SU-DHL-6 (cell line): ENCODE results near the gene DENND5B.
"Not testable (repeated sequence)": the region's sequence is repeated elsewhere in the genome, so short reads cannot be mapped to it uniquely, and the experiment has no call there.

ENCODE experiments used
- H2AFZ ChIP-seq: fragments of 200-600 bp; sonication (generic); 2 replicates; pipeline ENCODE4 v1.6.1; 2014; ENCODE audit warnings: low read depth, mild to moderate bottlenecking, moderate library complexity, mixed read lengths, antibody characterized with exemption, low read length; ENCODE audit not compliant: severe bottlenecking
- H3F3A ChIP-seq: fragments of 200-600 bp; shearing (Covaris generic); 2 replicates; pipeline ENCODE4 v1.6.0; 2016; ENCODE audit warnings: antibody characterized with exemption, mild to moderate bottlenecking; ENCODE audit not compliant: insufficient read depth
- H3K27ac ChIP-seq: fragments of 200-600 bp; sonication (generic); 2 replicates; pipeline ENCODE4 v1.5.1; 2016; ENCODE audit warnings: low read depth, mild to moderate bottlenecking, low read length, moderate library complexity, mixed read lengths
- H3K27me3 ChIP-seq: fragments of 200-600 bp; sonication (generic), shearing (Covaris generic); 2 replicates; pipeline ENCODE4 v1.6.0; 2014; ENCODE audit warnings: mild to moderate bottlenecking, low read length
- H3K36me3 ChIP-seq: fragments of 200-600 bp; sonication (generic); 2 replicates; pipeline ENCODE4 v1.6.1; 2014; ENCODE audit warnings: mild to moderate bottlenecking, low read length, mixed read lengths
- H3K4me2 ChIP-seq: fragments of 300-600, 200-600 bp; shearing (Covaris generic), sonication (generic); 2 replicates; pipeline ENCODE4 v1.6.0; 2014; ENCODE audit warnings: low read length, low read depth, mild to moderate bottlenecking; ENCODE audit not compliant: poor library complexity, severe bottlenecking
- H3K4me3 ChIP-seq: fragments of 200-600 bp; sonication (generic); 2 replicates; pipeline ENCODE4 v1.5.1; 2014; ENCODE audit warnings: antibody characterized with exemption, low read length, mild to moderate bottlenecking, mixed read lengths; ENCODE audit not compliant: insufficient read depth, poor library complexity, severe bottlenecking
- H3K79me2 ChIP-seq: fragments of 200-600 bp; sonication (generic); 2 replicates; pipeline ENCODE4 v1.6.1; 2014; ENCODE audit warnings: mild to moderate bottlenecking, low read length, moderate library complexity; ENCODE audit not compliant: insufficient read depth
- H3K9ac ChIP-seq: fragments of 200-600 bp; sonication (generic); 2 replicates; pipeline ENCODE4 v1.7.0; 2014; ENCODE audit warnings: mild to moderate bottlenecking, low read length
- H3K9me2 ChIP-seq: fragments of 200-600 bp; sonication (generic); replicated peaks from 2 replicates; pipeline ENCODE4 v1.6.1; 2014; ENCODE audit warnings: low read length; ENCODE audit not compliant: insufficient read depth
- H3K9me3 ChIP-seq: fragments of 200-600 bp; sonication (generic); 2 replicates; pipeline ENCODE4 v1.6.1; 2014; ENCODE audit warnings: low read length, mixed read lengths; ENCODE audit not compliant: insufficient read depth
- H4K20me1 ChIP-seq: fragments of 200-600 bp; sonication (generic); 2 replicates; pipeline ENCODE4 v1.6.1; 2014; ENCODE audit warnings: low read depth, mild to moderate bottlenecking, antibody characterized with exemption, low read length, moderate library complexity, mixed read lengths
- EZH2phosphoT487 ChIP-seq: fragments of 200-600 bp; sonication (generic), shearing (Covaris generic); conservative IDR thresholded peaks from 2 replicates; pipeline ENCODE4 v1.6.1; 2018; ENCODE audit warnings: mild to moderate bottlenecking, antibody characterized with exemption, low read length, moderate library complexity, mixed read lengths
- TF ChIP-seq, protein P1 (sequence below): fragments of 200-600 bp; sonication (generic); IDR thresholded peaks from one replicate; pipeline ENCODE4 v1.5.1; 2017; ENCODE audit warnings: antibody characterized with exemption, mild to moderate bottlenecking, low read length, moderate library complexity; ENCODE audit not compliant: insufficient read depth, poor library complexity, severe bottlenecking

The DENND5B gene

DNA sequence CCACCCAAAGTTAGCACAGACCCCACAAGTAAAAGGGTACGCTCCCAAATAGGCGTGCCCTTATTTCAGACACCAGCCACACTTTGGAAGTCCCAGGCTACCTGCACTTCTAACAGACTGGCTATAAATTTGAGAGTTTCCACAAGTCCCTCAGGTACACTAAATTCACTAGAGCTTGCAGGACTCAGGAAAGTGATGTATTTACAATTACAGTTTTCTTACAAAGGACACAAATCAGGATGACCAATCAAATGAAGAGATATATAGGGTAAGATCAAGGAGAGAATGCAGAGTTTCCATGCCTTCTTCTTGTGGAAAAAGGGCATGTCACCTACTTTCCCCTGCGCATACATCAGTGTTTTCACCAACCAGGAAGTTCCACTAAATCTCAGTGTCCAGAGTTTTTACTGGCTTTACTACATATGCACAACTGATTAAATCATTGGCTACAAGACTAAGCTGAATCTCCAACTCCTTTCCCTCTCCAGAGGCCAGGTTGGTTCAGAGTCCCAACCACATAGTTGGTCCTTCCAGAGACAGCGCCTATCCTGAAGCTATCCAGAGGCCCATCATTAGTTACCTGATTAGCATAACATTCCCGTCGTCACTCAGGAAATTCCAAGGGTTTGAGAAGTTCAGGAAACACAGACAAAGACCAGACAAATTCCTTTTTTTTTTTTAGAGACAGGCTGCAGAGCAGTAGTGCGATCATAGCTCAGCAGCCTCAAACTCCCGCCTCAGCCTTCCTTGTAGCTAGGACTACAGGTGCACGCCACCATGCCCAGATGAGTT lies 84.2 kb downstream of the DENND5B start:
- H3K4me3 ChIP-seq = no peak overlapping the region
- H3K9me3 ChIP-seq = no peaks in the 10 kb centered on the region; the same call in 1 of the 2 replicates
- H3K9ac ChIP-seq = no peak overlapping the region
- H3K79me2 ChIP-seq = peaks cover 43% of the 10 kb centered on the region
- H2AFZ ChIP-seq = no peak overlapping the region
- 0 out of 2 replicates have a peak, but pooled peaks cover 5% of the 10 kb centered on the region for H3F3A ChIP-seq
- no peaks in the 10 kb centered on the region for H3K9me2 ChIP-seq
- no peaks in the 10 kb centered on the region for H4K20me1 ChIP-seq
- no peaks in the 10 kb centered on the region for H3K27me3 ChIP-seq
- H3K27ac ChIP-seq = no peak overlapping the region
- H3K4me2 ChIP-seq = no peak overlapping the region
- TF ChIP-seq EZH2phosphoT487 = no peak
- TF ChIP-seq, protein P1, sequence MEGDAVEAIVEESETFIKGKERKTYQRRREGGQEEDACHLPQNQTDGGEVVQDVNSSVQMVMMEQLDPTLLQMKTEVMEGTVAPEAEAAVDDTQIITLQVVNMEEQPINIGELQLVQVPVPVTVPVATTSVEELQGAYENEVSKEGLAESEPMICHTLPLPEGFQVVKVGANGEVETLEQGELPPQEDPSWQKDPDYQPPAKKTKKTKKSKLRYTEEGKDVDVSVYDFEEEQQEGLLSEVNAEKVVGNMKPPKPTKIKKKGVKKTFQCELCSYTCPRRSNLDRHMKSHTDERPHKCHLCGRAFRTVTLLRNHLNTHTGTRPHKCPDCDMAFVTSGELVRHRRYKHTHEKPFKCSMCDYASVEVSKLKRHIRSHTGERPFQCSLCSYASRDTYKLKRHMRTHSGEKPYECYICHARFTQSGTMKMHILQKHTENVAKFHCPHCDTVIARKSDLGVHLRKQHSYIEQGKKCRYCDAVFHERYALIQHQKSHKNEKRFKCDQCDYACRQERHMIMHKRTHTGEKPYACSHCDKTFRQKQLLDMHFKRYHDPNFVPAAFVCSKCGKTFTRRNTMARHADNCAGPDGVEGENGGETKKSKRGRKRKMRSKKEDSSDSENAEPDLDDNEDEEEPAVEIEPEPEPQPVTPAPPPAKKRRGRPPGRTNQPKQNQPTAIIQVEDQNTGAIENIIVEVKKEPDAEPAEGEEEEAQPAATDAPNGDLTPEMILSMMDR = no peak
- H3K36me3 ChIP-seq = no peaks in the 10 kb centered on the region

DNA sequence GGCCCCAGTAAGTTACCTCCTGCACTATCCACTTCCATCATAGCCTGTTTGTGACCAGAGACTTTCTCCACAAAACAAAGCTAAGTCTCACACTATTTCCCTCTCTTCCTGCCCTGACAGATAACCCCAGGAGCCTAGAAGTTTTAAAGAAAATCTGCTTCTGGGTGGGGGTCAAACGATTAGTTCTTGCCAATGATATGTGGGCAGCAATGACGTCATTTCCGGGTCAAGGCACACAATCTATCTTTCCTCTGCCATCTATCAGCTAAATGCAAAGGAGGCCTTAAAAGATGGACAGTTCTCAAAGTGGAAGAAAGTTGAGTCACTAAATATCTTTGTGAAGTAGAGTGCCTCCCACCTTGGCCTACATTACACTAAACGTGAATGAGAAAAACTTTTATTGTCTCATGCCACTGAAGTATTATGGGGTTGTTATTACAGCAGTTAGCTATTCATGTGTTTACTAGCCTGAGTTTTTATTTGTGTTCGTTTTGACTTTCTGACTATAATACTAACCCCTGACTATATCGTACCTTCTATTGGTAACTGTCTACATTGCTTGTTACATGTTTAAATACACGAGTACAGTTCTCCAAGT lies 86.2 kb downstream of the DENND5B start:
- TF ChIP-seq EZH2phosphoT487 = no peak
- TF ChIP-seq, protein P1 = no peak
- Histone ChIP-seq H3K27ac (no peak overlapping the region), H3K27me3 (no peaks in the 10 kb centered on the region), H3K79me2 (peaks cover 54% of the 10 kb centered on the region), H3K9ac (no peak overlapping the region), H3K9me2 (no peaks in the 10 kb centered on the region), H4K20me1 (no peaks in the 10 kb centered on the region), H3K4me3 (no peak overlapping the region), H3K4me2 (no peak overlapping the region), H3K9me3 (no peaks in the 10 kb centered on the region; the same call in 1 of the 2 replicates), H3K36me3 (no peaks in the 10 kb centered on the region), H3F3A (0 out of 2 replicates have a peak, but pooled peaks cover 5% of the 10 kb centered on the region), H2AFZ (no peak overlapping the region)

DNA sequence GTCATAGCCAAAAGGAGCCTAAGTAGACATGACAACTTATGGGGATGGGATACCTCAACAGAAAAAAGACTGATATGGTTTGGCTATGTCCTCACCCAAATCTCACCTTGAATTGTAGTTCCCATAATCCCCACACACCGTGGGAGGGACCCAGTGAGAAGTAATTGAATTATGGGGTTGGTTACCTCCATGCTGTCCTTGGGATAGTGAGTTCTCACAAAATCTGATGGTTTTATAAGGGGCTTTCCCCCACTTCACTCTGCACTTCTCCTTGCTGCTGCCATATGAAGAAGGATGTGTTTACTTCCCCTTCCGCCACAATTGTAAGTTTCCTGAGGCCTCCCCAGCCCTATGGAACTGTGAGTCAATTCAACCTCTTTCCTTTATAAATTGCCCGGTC lies 89.9 kb downstream of the DENND5B start:
- not testable (repeated sequence) for H3K4me2 ChIP-seq, H4K20me1 ChIP-seq, H3F3A ChIP-seq, H3K27ac ChIP-seq, H3K9ac ChIP-seq, H3K4me3 ChIP-seq, H2AFZ ChIP-seq, H3K9me3 ChIP-seq, H3K36me3 ChIP-seq, H3K9me2 ChIP-seq, H3K27me3 ChIP-seq
- H3K79me2 ChIP-seq = peaks cover 42% of the 10 kb centered on the region

DNA sequence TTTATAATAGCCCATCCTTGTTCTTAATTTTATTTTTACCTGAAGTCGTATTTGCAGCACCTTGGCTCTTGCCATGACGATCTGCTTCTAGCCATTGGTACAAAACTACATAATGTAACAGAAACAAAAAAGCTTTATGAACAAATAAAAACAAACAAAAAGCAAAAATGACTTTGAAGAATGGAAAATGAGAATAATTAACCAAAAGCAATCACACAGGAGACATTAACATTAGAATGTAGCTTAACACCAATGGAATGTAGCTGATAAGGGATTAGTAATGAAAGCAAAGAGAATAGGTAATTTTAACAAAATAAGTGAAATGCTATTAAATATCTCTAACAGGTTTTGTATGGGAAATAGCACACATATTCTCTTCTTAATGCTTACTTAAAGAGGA lies 91.4 kb downstream of the DENND5B start:
- Histone ChIP-seq H3K9me2 (no peaks in the 10 kb centered on the region), H3K4me3 (no peak overlapping the region), H3K27ac (0 out of 2 replicates have a peak overlapping the region, but pooled peaks have one; percentile 9), H3K9ac (no peak overlapping the region), H4K20me1 (no peaks in the 10 kb centered on the region; the same call in 1 of the 2 replicates), H2AFZ (no peak overlapping the region), H3F3A (0 out of 2 replicates have a peak, but pooled peaks cover 5% of the 10 kb centered on the region), H3K27me3 (no peaks in the 10 kb centered on the region), H3K36me3 (peaks cover 6% of the 10 kb centered on the region), H3K4me2 (no peak overlapping the region), H3K79me2 (peaks cover 36% of the 10 kb centered on the region), H3K9me3 (no peaks in the 10 kb centered on the region)
- no peak for TF ChIP-seq EZH2phosphoT487
- TF ChIP-seq, protein P1 = no peak
